Measurements from ENCODE around the gene FAM3C.

Gene FAM3C

GRCh38 chr7:121360564-121360963 lies 35.5 kb downstream of the FAM3C start:
- no peak for TF ChIP-seq ZFX (IDR thresholded peaks at IDR 0.05)
- H3K27ac ChIP-seq: no peak overlapping the region

- TF ChIP-seq ZFX (IDR thresholded peaks at IDR 0.05) (no peak), CTCF (conservative IDR thresholded peaks at IDR 0.05) (no peak)
- H3K27ac ChIP-seq: no peak overlapping the region
These were observed 40.5 kb downstream of the FAM3C start for GRCh38 chr7:121355574-121355973.

GRCh38 chr7:121352323-121352722 lies 43.8 kb downstream of the FAM3C start:
- no peak for TF ChIP-seq ZFX (IDR thresholded peaks at IDR 0.05)
- TF ChIP-seq CTCF (conservative IDR thresholded peaks at IDR 0.05): no peak
- H3K27ac ChIP-seq: no peak overlapping the region

GRCh38 chr7:121351682-121352081 lies 44.4 kb downstream of the FAM3C start:
- H3K27ac ChIP-seq: no peak overlapping the region
- TF ChIP-seq CTCF (conservative IDR thresholded peaks at IDR 0.05) (no peak; the same call in 1 of the 2 replicates), ZFX (IDR thresholded peaks at IDR 0.05) (no peak)

- no peak for TF ChIP-seq ZFX (IDR thresholded peaks at IDR 0.05)
- no peak for TF ChIP-seq CTCF (conservative IDR thresholded peaks at IDR 0.05)
- no peak overlapping the region for H3K27ac ChIP-seq
These were observed 51.6 kb downstream of the FAM3C start for GRCh38 chr7:121344497-121344896.

- H3K27ac ChIP-seq: no peak overlapping the region
- TF ChIP-seq CTCF (conservative IDR thresholded peaks at IDR 0.05): no peak
- TF ChIP-seq ZFX (IDR thresholded peaks at IDR 0.05): no peak
These were observed 52.0 kb downstream of the FAM3C start for GRCh38 chr7:121344093-121344492.

GRCh38 chr7:121343302-121343701 lies 52.8 kb downstream of the FAM3C start:
- TF ChIP-seq CTCF (conservative IDR thresholded peaks at IDR 0.05) (no peak), ZFX (IDR thresholded peaks at IDR 0.05) (no peak)
- no peak overlapping the region for H3K27ac ChIP-seq

- TF ChIP-seq CTCF (conservative IDR thresholded peaks at IDR 0.05): no peak
- TF ChIP-seq ZFX (IDR thresholded peaks at IDR 0.05): no peak
- no peak overlapping the region for H3K27ac ChIP-seq
These were observed 53.5 kb downstream of the FAM3C start for GRCh38 chr7:121342631-121343030.
